Measurements from ENCODE around the gene RYR2.
"Not testable (repeated sequence)": the region's sequence is repeated elsewhere in the genome, so short reads cannot be mapped to it uniquely, and the experiment has no call there.

RYR2 gene

DNA sequence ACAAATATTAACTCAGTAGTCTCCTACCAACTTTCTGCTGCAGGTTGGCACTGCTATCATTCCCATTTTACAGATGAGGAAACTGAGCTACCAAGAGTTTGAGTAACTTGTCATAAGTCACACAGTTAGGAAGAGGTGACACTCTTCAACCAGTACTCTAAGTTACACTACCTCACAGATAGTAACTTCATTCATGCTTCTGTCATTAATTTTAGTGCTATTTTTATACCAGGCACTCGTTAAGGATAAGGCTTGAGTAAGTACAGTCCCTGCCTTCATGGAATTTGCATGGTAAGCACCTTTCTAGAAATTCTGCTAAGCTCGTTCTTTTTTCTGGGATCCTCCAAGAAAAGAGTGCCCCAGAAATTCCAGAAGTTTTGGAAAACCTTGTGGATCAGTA lies 770.1 kb downstream of the RYR2 start:
- no peak for FAIRE-seq

DNA sequence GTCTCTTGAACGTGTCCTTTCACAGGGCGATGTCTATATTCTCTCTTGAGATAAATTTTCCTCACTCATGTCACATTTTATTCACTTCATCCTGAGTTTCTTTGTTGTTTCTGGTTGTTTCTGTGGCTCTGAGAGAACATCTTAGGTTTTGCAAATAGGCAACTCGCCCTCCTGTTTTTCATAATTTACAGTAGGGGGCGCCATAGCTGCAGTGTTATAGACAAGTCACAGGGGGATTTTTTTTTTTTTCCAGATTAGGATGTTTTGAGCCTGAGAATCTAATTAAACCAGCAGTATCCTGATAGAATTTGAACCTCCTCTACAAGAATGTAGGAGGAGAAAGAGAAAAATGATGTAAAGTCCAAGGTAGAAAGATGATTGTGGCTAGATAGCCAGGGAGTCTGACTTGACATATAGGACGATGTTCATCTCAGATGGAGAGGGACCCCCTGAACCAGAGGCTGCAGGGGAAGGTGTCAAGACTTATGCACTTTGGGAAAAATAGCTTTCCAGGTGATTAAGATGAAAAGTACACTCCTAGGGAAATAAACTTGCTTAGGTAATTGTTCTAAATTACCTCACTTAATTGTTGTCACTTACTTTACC lies 772.4 kb downstream of the RYR2 start:
- no peak for FAIRE-seq

DNA sequence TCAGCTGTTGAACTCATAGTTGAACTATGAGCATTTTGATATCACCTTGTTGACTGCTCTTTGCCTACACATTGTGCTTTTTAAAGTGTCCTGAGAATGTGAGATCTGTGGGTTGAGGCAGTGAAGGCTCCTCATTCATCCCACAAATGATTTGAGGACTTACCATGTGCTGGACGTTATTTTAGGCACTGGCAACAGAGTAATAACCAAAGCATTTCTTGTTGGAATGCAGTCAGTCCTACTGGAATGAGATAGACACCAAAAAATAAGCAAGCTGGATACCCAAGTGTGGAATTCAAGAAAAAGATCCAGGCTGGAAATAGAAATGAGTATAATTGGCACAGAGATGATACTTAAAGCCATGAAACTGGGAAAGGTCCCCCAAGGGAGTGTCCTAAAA lies 775.3 kb downstream of the RYR2 start:
- no peak for FAIRE-seq

DNA sequence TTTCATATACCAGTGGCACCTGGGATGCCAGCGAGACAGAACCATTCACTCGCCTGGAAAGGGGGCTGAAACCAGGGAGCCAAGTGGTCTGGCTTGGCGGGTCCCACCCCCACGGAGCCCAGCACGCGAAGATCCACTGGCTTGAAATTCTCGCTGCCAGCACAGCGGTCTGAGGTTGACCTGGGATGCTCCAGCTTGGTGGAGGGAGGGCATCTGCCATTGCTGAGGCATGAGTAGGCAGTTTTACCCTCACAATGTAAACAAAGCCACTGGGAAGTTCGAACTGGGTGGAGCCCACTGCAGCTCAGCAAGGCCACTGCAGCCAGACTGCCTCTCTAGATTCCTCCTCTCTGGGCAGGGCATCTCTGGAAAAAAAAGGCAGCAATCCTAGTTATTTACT lies 778.6 kb downstream of the RYR2 start:
- FAIRE-seq, result not testable (repeated sequence)

DNA sequence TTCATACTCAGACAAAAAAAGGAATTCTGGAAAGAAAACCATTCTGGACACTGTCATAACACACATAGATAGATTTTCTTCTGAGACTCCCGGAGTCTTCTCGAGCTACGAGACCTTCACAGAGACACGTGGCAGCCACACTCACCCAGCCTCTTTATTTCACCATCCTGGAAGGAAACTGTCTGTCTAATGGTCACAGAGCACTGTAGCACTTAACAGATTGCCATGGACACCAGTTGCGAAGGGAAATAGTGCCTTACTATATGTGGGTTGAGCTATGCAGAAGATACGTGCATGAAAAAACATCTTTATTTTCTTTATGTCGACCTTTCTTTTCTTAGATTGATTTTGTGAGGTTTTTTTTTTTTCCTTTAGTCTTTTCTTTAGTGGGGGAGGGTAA lies 790.9 kb downstream of the RYR2 start:
- FAIRE-seq, result no peak

DNA sequence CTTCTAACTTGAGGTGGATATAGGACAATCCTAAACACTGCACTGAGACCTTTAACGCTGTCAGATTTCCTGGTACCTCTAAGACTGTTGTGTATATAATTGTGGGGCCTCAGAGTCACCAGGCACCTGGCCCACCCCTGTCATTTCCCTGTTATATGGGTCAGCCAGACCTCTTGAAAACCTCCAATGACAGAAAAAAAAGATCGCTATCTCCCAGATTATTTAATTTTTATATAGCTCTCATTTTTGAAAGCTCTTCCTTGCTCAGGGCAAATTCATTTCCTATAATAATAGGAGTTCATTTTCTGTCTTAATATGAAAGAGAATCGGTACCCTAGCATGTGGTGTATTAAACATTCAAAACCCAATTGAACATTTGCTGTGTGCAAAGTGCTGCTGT lies 792.1 kb downstream of the RYR2 start:
- no peak for FAIRE-seq

DNA sequence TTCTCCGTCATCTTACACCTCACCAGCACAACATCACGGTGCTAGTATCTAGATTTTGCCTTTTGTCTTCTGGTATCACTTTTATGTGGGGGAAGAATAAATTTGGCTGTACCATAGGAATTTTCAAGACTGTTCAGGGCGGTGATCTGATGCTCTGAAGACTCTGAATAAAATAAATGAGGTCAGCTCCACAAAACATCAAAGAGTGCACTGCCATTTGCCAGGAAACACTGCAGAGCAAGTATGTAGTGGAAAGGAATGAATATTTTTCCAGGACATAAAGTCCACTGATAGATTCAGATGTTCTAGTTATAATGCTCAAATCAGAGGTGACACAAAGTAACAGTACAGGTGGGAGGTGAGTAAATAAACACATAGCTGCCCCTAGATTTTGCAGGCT lies 792.5 kb downstream of the RYR2 start:
- FAIRE-seq, result no peak

DNA sequence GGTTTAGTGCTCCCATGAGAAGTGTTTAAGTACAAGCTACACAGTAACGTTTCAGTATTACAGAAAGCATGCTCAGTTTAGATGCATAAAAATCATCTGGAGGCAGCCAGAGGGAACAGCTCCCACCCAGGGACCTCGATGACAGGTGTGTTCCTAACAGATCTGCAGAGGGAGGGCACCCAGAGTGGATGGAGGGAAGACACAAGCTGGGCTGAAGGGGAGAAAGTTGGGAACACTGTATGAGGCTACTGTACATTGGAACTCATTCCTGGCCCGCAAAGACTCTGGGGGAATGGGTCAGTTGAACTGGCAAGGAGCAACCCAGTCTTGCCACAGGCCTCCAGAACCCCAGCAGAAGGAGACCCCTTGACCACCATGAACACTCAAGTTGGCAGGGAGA lies 796.3 kb downstream of the RYR2 start:
- FAIRE-seq, result no peak

DNA sequence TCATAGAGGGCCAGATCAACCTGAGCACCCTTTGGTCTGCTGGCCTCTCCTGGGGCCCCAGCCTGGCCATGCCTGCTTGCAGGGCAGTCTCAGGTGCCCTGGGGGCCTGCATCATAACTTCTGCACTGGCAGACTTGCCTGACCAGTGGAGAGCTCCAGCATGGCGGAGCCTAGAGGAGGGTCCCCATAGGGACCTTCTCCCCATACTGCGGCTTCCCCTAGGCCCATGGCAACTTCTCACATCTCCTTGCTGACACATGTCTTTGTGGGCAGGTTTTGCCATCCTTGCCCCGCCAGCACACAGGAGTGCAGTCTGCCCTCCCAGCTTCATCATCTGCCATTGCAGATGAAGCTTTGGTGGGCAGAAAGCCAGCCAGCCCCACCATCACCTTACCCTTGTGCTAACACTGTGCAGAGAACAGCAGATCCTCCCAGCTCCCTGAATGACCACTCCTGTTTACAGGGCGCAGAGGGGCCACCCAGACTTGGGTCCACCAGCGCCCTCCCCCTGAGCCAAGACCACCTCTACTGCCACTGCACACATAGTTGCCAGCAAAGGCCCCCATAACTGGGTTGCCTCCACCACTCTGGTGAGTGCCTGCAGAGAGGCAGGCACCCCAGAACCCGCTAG lies 797.0 kb downstream of the RYR2 start:
- no peak for FAIRE-seq

DNA sequence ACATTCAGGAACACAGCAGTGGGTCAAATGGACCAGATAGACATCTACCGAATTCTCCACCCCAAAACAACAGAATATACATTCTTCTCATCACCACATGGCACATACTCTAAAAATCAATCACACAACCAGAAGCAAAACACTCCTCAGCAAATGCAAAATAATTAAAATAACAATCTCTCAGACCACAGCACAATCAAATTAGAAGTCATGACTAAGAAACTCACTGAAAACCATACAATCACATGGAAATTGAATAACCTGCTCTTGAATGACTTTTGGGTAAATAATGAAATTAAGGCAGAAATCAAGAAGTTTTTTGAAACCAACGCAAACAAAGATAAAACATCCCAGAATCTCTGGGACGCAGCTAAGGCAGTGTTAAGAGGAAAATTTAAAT lies 799.5 kb downstream of the RYR2 start:
- FAIRE-seq, result no peak

DNA sequence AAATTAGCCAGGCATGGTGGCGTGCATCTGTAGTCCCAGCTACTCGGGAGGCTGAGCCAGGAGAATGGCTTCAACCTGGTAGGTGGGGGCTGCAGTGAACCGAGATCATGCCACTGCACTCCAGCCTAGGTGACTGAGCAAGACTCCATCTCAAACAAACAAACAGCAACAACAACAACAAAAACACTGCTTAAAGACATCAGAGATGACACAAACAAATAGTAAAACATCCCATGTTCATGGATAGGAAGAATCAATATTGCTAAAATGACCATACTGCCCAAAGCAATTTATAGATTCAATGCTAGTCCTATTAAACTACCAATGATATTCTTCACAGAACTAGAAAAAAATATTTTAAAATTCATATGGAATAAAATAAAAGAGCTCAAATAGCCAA lies 801.5 kb downstream of the RYR2 start:
- not testable (repeated sequence) for FAIRE-seq

DNA sequence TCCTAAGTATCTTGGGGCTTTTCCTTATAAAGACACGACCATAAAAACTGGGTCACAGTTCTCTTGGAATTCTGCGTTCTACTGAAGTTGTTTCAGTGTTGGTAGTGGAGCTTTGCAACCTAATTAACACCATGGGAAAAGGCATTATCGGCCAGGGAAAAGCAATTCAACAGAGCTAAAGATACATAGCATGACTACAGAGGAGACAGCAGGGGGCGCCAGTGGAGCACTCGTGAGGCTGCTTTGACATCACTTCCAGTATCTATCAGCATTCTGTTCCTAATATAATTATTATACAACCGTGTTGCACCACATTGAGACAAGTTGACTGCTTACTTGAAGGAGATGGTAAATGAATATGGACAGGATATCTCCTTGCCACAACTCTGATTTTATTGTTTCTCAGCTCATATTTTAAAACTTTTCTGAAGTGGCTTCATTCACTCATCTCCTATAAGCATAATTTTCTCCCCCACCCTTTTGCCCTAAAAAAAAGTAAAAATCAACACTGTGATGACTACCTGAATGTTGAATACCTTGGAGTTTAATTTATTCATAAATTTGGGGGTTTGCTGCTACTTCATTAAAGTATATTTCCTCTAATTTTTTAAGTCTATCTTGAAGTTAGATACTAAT lies 809.3 kb downstream of the RYR2 start:
- FAIRE-seq, result no peak

DNA sequence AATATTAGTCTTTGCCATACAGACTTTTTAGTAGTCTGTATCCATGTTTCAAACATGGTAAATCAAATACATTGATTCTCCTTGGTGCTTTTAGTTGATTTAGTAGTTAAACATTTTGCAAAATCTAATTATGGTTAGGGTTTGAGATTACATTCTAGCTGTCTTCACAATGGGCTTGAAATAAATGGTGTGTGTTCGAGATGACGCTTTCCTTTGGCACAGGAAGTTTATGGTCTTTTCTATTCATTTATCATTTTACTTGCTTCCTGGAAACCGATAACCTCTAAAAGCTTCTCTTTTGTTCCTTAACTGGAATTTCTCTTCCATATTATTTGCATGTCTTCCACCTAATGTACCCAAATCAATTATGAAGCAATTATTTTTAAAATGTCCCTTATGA lies 810.4 kb downstream of the RYR2 start:
- FAIRE-seq, result no peak

DNA sequence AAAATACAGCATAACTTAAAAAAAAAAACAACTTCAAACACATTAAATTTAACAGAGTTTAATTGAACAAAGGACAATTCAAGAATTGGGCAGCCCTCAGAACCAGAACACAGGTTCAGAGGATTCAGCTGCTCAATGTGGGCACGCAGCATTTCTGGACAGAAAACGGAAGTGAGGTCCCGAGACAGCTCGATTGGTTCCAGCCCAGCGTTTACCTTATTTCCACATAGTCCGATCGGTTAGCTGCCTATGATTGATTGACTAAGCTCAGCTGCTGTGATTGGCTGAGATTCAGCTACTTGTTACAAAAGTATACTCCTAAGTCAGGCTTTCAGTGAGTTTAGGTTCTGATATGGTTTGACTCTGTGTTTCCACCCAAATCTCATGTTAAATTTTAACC lies 815.5 kb downstream of the RYR2 start:
- no peak for FAIRE-seq

DNA sequence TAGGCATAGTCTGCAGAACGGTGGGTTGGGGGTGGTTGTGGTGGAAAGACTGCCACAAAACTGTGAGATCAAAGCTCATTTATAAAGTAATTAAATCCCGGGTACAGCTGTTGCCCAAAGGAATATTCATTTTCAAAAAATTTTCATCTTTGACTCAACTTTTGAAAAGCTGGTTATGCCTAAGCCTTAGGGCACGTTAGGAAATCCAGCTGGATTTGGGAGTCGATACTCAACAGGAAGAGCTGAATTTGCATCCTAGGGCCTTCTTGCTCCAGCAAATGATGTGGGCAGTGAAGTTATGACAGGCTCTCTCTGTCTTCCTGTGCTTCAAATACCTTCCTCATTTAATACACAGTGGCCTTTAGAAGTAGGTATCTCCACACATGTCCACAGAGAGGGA lies 817.0 kb downstream of the RYR2 start:
- FAIRE-seq, result no peak

DNA sequence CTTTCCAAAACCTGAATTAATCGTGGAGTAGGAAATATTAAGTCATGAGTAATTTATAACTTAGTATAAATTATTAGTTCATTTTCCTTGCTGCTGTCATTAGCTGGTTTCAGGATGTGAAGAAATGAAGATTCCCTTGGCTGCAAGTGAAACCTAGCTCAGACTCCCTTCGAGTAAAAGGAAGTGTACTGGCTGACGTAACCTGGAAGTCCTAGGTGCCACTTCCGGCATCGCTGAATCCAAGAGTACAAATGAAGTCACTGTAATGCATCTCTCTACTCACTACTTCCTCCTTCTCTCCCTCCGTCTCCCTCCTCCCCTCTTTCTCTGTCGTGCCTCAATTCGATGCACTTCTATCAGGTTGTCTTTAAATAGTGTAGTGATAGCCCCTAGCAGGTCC lies 820.0 kb downstream of the RYR2 start:
- no peak for FAIRE-seq

DNA sequence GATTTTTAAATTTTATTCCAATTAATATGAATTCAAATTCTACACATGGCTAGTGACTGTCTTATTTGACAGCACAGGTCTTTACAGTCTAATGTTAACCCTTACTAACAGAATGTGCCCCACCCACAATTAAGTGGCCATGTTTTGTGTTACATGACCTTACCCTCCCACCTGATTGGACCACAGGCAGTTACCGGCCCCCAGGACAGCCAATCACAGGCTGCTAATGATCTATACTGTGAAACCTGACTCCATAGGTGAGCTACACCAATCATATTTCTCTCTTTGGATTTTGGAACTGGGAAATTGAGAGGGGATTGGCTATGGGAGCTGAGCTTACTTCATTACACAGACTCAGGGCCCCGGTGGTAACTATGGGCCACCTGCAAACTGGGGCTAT lies 821.2 kb downstream of the RYR2 start:
- no peak for FAIRE-seq

DNA sequence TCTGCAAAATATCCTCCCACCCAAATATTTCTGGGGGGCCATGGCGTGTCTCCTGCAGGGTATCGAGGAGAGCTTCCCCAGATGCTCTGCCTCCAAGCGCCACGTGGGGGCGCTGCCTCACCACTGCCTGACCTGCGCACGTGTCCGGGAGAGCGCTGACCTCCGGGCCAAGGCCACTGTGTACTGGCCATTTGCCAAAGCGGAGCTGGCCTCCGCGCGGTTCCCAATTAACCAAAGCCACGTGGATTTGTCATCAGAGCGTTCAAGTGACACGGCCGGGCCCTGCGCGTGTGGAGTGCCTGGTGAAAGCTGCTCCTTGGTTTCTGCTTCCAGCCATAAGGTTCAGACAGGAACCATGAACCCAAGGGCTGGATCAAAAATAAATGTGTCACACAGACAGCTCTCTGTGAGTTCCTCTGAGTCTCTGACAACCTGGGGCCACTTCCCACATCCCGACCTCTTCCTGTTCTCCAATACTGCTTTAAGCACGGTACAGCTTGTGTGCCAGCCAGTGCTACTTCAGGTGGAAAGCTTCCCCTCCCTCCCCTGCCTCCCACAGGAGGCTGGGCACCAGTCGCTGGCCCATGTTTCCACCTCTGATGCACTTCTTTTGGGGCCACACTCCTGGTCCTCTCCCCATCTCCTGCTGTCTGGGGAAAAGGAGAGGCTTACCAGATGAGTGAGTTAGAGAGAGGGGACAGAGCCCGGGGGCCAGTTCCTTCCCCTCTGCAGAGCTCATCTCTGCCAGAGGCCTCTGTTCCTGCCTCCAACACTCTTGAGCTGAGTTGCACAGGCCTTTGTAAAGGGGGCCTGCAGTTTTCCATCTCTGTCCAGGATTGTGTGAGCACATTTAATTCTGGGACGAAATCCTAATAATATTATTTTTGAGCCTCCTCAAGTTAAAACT lies 822.6 kb downstream of the RYR2 start:
- no peak for FAIRE-seq

DNA sequence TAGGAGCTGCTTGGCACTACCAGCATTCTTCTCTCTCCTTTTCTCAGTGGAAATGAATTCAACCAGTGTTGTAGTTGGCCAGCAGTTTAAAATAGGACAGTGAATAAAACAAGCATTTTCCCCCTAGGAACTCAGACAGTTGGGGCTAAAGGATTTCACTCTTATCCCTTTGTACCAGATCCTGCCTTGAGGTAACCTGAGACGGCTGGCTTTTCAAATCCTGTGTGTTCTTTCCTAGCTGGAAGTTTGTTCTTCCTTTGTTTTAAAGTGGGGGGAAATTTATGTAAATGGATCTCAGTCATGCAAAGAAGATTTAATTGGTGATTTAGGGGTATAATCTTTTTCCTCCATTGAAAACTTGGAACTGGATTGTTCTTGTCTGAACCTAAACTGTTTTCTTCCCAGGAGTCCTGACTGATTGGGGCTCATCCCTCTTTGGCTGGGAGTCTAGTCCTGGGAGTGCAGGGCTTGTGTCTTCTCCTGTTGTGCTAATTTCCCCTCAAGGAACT lies 825.5 kb downstream of the RYR2 start:
- no peak for FAIRE-seq

DNA sequence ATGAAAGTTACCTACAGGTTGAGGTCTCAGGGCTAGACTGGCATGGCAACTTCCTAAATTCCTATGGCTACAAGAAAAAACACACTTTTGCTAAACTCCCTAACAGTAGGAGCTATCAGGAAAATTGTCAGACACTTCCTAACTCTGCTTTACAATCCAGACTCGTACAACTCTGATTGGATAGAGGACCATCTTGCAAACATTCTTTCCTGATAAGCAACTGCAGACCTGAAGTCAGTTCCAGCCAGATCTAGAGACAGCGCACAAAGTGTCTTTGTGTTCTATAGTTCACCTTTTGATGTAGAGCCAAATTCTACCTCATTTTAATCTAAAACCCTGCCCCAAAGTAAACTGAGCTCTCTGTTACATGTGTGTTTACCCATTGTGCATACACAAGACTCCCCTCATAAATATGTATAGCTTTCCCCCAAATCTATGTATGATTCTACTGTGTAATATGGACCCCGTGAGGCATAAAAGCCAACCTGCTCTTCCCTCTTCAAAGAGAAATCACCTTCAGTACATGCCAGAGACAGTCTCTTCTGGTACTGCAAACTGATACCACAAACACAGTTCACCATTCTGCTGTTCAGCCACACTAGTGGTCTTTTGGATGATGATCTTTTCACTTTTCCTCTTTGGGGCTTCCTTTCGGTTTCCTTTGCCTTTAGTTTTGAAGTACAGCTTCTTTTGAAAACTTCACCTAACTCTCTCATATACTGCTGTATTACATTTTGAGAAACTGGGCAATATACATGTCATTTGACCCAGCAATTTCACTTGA lies 827.0 kb downstream of the RYR2 start:
- no peak for FAIRE-seq

DNA sequence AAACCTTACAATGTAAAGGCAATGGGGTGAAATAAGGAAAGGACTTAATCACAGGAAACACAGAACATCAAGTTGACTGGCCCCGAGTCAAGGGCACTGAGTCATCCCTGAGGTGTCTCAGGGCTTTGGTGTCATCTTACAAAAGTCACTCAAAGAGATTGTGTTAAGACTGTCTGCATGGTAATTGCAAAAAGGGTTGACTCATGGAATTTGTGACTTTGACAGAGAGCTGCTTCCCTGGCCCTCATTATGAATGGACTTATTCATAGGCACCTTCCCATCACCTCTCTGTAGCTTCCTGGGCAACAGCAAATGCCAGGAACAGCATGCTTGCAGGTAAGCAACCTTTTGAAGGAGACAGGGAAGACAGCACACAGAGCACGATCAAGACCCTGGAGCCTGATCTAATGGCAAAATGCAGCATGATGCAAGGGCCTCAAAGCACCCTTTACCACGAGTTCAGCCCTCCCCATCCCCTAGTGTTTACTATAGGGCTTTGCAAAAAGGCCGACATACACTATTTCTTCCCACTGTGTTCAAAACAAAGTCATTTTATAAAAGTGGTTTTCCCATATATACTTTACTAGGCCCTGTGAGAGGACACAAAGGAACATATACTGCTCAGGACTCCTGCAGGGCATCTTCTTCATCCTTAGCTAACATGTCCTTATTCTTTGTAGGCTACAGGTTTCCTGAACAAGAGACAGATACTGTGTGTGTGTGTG lies 831.7 kb downstream of the RYR2 start:
- no peak for FAIRE-seq

DNA sequence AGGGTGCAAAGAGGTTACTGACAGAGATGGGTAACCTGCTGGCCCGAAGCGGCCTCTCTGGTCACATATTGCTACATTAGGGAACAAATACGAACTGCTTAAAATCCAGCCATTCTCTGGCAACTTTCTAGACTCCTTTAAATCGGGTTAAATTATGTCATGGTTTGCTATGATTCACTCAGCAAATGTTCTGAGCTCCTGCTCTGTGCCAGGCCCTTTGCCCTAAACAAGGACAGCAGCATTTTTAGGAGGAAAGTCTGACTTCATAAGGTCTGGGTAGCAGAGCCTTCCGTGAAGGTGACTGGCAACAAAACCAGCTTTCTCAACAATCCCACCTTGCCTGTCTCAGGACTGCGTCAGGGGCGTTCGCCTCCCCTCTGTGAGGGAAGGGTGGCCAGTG lies 833.3 kb downstream of the RYR2 start:
- FAIRE-seq, result no peak

All from colon (tissue), 2 donors.